Measurements from ENCODE around the gene VAV2.

GRCh38 chr9:133739408-133740280 is 252.5 kb downstream of the VAV2 start:
- TF ChIP-seq E2F6 (IDR thresholded peaks at IDR 0.05; ENCODE audit: borderline replicate concordance in 1 of 2, extremely low read depth in 1 of 2, insufficient read depth in 1 of 2, insufficient read length in 1 of 2, low read depth in 1 of 2, low read length in 1 of 2, poor library complexity in 1 of 2, severe bottlenecking in 1 of 2) (no peak), CTCF (IDR thresholded peaks at IDR 0.05 in 2 of 3, conservative IDR thresholded peaks at IDR 0.05 in 1 of 3; ENCODE audit: insufficient read depth in 2 of 3, low read depth in 1 of 3, low read length in 3 of 3) (no peak), POLR2AphosphoS5 (IDR thresholded peaks at IDR 0.05; ENCODE audit: control insufficient read depth, insufficient read depth, low read depth, low read length) (no peak), ARHGAP35 (IDR thresholded peaks at IDR 0.05; ENCODE audit: partially characterized antibody) (no peak), NKRF (IDR thresholded peaks at IDR 0.05; ENCODE audit: borderline replicate concordance) (no peak), MAX (CRISPR knock-in tag; IDR thresholded peaks at IDR 0.05) (no peak), USF1 (CRISPR knock-in tag; IDR thresholded peaks at IDR 0.05) (no peak)

All from K562 (cell line).